GM19468 (cell line): ENCODE measurements around the gene ZNF236.
"Not testable (repeated sequence)": the region's sequence is repeated elsewhere in the genome, so short reads cannot be mapped to it uniquely, and the experiment has no call there.

Experiments
- ATAC-seq: cut with Tn5 transposase; IDR thresholded peaks from one replicate; pipeline ENCODE4 v1.9.1; 2021; ENCODE audit warnings: mild to moderate bottlenecking, moderate library complexity, moderate number of reproducible peaks; ENCODE audit not compliant: unreplicated experiment; ENCODE audit errors: extremely low read depth

The ZNF236 gene

DNA sequence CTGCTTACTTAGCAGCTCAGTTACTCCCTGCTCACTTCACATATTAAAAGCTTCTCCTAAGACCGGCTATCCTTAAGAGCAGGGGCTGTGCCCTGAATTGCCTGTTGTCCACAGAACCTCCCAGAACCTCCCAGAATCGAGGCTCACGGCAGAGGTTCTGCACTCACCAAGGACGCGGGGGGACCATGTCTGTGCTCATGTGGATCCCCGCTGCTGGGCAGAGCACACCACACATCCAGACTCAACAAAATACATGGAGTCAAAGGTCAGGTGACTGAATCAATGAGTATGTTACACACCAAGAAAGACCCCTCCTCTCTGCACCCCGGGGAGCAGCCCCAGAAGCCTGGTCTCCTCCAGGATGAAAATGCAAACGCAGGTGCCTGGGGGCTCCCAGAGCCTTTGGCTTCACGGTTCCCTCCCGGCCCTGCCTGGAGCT is 161.3 kb downstream of the ZNF236 start:
- ATAC-seq: no peak

DNA sequence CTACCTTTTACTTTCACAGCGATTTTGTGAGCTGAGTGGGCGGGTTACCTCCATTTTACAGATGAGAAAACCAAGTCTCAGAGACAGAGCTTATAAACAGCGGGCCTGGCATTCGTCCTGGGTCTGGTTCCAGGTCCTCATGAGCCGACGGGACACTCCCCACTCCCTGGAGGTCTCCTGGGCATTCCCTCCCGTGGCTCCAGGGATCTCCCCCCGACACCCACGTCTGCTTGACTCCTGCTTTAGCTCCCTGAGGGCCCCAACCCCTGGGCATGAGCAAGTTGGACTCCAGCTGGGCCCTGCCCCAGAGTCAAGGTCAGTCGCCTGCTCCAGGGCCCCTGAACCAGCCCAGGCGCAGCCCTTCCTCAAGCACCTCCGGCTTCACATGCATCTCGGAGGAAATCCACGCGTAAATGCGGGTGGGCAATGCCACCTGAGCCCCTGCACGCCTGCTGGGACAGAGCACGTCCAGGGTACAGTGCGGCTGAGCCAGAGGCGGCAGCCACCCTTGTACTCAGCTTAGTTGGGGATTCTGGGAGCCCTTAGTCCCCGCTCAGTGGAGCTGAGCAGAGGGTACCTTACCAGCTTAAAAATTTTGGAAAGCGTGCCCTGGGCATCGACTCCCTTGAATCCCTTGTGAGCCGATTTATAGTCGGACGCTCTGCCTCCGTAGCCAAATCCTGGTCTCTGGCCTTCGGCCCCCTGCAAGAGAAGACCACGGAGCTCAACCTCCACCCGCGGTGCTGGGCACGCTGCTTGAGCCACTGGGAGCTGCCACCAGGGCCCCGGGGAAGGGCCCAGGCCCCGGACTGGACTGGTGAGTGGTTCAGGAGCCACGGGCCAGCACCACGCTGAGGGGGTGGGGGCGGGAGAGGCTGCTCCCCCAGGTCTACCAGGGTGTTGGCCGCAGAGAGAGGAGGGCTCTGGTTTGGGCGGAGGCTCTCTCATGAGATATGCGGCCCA is 162.1 kb downstream of the ZNF236 start:
- ATAC-seq: no peak

DNA sequence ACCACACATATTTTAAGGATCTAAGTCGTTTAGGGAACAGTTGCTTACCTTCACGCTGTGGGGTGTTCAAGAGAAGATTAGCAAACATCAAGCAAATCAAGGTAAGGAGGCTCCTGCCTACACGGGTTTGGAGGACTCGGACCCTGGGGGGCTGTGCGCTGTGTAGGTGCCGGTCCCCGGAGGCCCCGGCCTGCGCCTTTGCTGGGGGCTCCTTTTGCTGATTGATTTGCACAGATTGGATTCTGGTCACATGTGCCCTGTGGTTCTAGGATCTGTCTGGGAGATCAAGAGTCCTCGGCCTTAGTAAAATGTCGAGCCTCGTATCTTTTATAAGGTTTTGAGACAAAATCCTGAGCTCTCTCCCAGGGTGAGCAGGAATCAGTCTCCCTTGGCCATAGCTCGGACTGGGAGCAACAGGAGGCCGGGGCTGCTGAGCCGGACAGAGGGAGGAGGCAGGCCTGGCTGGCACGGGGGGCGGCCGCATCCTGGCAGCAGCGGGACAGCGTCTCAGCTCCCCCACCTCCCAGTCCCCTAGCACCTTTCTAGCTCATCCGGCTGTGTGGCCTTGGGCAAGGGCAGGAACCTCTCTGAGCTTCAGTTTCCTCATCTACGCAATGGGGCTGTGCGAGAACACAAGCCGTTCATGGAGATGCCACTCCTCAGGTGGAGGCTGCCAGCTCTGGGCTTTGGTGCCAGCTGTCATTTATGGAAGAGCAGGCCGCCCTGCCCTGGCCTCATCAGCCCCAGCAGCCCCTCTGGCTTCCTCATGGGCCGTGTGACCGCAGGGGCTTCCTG is 163.0 kb downstream of the ZNF236 start:
- ATAC-seq: no peak

DNA sequence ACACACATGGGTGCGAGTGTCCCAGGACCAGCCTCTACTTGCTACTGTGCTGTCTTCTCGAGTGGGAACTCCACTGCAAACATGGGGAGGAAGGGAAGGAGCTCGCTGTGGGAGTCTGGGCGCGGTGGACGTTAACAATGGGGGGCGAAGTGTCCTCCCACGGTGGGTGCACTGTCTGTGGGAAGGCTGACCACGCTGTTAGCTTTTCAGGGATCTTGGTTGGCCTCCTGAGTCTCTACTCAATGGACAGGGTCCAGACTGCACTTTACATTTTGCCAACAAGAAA is 163.5 kb downstream of the ZNF236 start:
- no peak for ATAC-seq

DNA sequence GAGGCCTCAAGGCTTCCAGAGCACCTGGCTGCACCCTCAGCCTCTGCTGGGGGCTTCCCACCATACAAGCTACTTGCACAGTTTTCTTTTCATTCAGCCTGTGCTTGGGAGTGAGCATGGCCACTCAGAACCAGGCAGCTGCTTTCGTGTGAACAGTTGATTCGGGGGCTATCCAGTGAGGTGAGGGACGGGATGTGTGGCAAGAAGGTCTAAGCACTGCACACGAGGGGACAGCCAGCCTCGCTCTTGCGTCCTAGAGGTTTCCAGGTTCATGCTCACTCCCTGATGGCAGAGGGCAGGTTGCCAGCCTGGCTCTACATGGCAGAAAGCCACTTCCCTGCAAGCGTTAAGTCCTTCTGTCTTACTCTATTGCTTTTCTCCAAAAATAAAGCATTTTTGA is 164.0 kb downstream of the ZNF236 start:
- no peak for ATAC-seq

DNA sequence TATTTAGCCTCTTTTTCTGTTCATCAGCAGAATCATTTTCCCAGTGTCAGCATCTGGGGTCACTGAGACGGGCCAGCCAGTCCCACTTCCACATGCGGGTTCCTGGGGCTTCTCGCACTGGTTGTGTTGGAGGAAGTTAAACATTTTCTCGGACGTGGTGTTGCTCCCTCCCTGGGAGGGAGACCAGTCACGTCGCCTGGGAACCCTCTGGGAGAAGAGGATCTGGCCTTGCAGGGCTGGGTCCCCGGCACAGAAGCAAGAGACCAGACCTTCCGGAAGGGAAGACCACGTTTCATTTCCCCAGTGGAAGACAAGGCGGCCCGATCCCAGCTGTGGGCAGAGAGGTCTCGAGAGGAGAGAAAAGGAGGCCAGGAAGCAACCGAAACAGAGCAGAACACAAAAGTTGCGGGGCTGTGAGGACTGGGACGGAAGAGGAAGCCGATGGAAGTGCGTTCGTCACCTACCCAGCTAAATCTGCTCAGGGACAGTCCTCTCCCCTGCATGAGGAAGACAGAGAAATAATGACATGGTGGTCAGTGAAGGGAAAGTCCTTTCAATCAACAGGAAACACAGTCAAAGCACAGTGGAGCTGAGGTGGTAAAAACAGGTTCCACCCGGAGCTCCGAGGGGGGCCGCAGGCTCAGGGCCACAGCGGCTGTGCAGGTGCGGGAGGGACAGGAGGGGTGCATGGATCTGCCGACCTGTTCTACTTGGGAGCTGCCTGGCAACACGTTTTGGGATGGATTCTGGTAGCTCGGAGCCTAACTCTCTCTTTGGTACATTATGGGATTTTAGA is 165.9 kb downstream of the ZNF236 start:
- ATAC-seq: no peak

DNA sequence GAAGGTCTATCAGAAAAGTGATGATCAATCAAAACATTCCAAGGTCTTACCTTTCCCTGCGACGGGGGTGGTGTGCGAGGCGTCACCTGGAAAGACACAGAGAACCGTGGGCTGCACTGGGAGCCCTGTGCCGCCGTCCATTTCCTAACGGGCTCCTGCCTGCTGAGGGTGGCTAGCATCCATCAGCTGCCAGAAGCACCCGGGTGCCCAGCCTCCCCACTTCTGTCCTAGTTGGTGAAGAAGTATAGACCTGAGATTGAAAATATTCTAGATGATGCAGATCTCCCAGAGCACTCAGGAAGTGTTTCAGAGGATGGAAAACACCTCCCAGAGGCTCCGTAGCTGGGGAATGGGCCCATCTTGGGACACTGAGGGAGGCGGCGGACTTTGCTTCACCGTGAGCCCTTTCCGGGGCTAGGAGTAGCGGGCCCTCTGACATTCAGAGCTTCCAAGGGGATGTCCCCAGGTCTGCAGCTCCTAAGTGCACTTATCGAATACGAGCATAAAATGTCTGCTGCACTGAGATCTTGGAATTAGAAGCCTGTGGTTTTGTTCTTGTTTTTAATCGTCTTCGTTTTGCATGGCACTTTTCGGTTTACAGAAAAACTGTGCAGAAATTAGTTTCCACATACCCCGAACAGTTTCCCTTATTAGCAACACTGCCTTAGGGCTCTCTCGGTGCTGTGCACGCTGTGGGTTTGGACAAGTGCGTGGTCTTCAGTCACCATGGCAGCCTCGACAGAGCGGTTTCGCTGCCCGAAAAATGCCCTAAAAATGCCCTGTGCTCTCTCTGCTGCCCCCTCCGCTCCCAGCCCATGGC is 166.7 kb downstream of the ZNF236 start:
- no peak for ATAC-seq

DNA sequence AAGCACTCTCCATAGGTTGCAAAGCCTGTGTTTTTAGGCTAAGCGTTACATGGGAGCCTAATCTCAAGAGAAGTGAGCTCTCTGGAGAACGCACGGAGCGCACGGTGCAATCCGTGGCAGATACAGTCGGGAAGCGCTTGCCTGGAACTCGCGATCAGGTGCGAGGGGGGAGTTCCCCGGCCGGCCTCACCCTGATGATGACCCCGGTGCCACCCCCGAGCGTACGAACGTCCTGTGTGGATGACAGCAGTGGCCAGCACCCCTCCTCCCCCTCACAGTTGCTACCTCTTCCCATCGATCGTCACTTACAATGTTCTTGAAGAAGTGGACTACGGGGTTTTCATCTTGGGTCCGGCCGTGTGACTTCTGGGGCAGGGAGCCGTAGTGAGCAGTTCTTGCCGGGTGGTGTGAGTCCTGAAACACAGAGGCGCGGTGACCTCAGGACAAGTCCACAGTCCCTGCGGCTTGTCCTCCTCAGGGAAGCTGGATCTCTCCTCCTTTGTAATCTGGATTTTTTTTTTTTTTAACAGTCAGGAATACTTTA is 167.4 kb downstream of the ZNF236 start:
- no peak for ATAC-seq

DNA sequence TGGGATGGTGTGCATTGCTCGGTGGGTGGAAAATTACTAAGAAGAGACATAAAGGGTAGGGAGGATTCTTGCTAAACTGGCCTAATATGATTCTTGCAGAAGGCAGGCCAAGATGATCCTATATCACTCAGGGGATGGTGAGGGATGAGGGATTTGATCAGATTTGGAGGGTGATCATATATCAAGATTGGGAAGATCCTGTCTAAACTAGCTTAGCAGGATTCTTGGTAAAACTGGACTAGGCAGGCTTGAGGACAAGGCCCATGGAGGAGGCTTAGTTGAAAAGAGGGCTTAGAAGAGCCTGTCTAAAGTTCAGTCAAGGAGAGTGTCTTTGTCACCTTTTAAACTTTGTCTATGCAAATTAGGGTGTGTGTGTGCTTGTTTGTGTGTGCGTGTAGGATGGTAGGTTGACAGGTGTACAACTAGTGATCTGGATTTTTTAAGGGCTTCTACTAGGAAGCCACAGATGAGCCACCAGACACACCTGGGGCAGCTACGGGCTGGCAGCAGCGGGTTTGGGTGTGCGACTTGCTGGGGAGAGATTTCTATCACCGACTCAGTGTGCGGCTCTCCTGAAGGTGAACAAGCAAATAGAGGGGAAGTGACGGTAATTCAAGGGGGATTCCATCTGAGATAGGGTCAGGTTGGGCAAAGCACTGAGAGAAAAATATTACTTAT is 168.1 kb downstream of the ZNF236 start:
- not testable (repeated sequence) for ATAC-seq

DNA sequence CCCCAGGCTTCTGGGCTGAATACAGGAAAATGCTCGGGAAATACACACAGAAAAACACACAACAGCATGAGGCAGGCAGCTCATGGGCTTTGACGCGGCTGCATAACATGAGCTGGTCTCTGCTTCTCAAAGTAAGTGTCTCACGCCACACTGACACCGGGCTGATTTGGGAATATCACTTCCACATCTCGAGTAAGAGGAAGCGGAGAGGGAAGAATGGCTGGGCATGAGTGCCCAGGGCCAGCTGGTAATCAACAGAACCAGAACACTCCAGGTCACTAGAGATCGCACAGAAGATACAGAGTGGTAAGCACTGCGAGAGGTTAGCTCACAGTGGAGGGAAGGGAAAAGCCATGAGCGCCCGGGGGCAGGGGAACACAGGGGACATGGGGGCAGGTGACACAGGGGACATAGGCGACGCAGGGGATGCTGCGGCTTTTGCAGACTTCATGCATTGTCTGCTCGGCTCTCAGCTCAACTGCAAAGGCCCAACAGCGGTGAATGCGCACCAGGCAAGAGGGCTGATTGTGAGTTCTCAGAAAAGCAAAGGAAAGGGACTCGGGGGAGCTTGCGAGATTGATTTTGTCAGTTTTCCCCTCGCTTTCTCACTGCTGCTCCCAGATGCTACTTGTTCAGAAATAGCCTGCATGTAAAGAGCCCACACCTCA is 168.8 kb downstream of the ZNF236 start:
- no peak for ATAC-seq

DNA sequence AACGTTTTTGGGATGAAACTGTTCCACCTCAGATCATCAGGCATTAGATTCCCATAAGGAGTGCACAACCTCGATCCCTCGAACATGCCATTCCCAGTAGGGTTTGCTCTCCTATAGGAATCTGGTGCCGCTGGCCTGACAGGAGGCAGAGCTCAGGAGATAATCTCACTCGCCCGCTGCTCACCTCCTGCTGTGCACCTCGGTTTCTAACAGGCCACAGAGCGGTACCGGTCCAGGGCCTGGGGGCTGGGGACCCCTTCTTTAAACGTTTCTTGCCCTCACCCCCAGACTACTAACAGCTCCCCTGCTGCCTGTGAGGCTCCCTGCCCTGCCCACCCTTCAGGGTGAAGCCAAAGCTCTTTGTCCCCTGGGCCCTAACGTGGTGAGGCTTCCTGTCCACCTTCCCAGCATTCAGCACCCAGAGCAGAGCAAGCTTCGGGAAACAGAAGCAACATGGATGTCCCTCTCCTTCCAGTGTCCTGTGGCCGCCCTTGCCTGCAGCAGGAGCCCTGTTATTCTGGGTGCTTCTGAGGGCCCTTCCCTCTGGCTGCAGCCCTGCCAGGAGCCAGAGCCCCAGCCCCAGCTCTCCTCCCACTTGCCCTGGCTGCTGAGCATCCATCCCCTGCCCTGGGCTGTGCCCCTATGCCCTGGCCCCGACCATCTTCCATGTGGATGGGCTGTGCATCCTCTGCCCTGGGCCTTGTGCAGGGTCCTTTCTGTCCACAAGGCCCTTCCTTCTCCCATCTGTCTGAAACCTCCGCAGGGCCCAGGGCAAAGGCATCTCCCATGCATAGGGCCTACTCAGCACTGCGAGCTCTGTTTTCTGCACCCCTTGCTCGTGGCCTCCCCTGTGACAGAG is 170.1 kb downstream of the ZNF236 start:
- ATAC-seq: no peak

DNA sequence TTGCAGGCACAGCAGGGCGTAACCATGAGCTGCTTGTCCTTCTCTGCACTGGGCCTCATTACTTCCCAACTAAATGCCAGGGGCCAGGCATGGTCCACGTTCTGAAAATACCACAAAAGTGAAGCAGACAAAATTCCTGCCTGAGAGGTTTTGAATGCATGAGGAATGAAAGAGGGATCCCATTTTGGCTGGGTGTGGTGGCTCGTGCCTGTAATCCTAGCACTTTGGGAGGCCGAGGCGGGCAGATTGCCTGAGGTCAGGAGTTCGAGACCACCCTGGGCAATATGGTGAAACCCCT is 170.7 kb downstream of the ZNF236 start:
- no peak for ATAC-seq

DNA sequence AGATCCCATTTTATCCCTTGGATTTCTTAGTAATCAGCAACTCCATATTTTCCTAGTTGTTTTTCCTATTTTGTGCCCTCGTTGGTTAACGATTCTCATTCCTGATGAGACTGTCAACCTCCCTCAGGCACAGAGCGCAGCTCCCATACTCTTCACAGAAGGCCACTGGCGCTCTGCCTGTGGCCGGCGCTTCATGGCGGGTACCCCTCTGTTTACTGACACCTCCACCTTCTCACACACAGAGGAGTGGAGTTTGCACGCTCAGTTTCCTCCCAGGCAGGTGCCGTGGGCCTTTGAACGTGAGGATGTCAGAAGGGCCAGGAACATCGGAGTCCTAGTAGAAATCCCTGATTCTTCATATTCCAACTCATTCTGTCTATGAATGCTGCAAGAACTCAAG is 171.2 kb downstream of the ZNF236 start:
- no peak for ATAC-seq

DNA sequence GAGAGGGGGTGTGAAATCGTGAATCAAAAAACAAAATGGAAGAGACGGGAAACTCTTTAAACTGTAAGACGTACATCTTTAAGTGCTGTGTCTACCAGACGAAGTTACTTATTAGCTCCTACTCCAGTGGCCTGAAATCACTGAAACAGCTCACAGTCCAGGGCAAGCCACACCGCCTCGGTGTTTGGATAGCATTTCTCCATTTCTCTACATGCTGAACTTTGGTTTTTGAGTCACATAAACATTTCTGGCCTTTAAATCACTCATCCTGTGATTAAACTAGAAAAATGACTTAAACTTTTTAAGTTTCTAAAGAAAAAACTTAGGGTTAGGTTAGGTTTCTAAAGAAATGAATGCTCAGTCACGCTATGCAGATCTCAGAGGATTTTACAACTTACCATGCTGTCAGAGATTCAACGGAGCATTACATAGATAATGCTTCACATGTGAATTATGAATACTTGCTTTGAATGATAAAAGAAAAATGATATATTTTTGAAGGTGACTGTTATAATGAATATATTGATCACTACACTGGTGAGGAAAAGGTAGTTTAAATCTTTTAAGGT is 171.8 kb downstream of the ZNF236 start:
- no peak for ATAC-seq

DNA sequence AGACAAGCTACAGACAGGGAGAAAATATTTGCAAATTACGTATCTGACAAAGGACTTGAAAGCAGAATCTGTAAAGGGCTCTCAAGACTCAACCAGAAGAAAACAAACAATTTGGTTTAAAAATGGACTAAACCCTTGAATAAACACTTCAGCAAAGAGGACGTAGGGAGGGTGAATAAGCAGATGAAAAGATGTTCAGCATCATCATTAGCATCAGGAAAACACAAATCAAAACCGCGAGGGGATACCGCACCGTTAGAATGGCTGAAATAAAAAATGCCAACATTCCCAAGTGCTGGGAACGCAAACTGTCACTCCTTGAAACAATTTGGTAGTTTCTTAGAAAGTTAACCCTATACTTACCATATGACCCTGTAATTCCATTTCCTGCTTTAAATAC is 173.5 kb downstream of the ZNF236 start:
- ATAC-seq: no peak

DNA sequence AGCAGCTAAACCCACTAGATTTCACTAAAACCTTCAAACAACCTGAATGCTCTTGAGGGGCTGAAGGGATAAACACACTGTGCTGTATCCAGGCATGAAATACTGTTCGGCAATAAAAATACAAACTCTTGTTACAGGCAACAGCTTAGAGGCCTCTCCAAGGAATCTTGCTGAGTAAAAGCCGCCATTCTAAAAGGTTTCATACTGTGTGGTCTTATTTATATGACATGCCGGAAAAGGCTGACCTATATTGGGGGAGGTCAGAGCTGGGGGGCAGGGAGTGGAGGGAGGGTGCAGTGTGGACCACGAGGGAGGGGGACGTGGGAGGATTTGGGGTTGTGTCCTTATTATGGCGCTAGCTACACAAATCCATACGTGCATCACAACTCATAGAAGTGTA is 174.1 kb downstream of the ZNF236 start:
- ATAC-seq: no peak
